GM12878 (cell line): ENCODE data around the gene SGCD. TPM values are rescaled to one million over a fixed set of nuclear protein-coding genes. Genes with fewer than 3 reads are reported as not detected.

Source experiments
- ATAC-seq: fragments of 200-7000 bp; cut with Tn5 transposase; 3 replicates; pipeline ENCODE4 v1.9.1; 2020; ENCODE audit warnings: mild to moderate bottlenecking, moderate library complexity
- BruUV-seq: library from RNA; stranded (reverse); fragments of 400-500 nt; replicated peaks from 2 replicates; lab custom pipeline; 2021; lab: Mats Ljungman, UMichigan
- CTCF ChIA-PET: fragments of 300-600 bp; sonication (Branson Sonifier 250); formaldehyde crosslinking; extraction: SDS; loops from one replicate; lab custom pipeline; 2021; ENCODE audit warnings: inconsistent platforms; lab: Yijun Ruan, JAX
- POLR2A ChIA-PET: fragments of 350-600 bp; formaldehyde crosslinking; extraction: SDS; loops from one replicate; lab custom pipeline; 2021; ENCODE audit warnings: inconsistent platforms; lab: Charles Lee
- RAD21 ChIA-PET: fragments of 300-600 bp; sonication (Branson Sonifier 250); formaldehyde crosslinking; loops from one replicate; lab custom pipeline; 2023; ENCODE audit warnings: antibody characterized with exemption; ENCODE audit not compliant: unreplicated experiment; lab: Charles Lee
- SMC1A ChIA-PET: fragments of 300-600 bp; sonication (Branson Sonifier 250); formaldehyde crosslinking; loops from one replicate; lab custom pipeline; 2023; ENCODE audit not compliant: unreplicated experiment, uncharacterized antibody; lab: Charles Lee
- DNase-seq: peaks from one replicate; pipeline ENCODE4 v3.0.0-alpha.2; 2011; ENCODE audit warnings: low read depth, low spot score
- FAIRE-seq: peaks from 3 replicates; lab custom pipeline; 2011; peaks lifted over from hg19 to GRCh38; lab: Jason Lieb, UNC
- H2AFZ ChIP-seq: 2 replicates; pipeline ENCODE4 v1.6.0; 2011; ENCODE audit warnings: low read depth, low read length, control low read depth; ENCODE audit not compliant: control insufficient read depth
- H3K27ac ChIP-seq: 2 replicates; pipeline ENCODE4 v1.5.1; 2011; ENCODE audit warnings: control low read depth; ENCODE audit not compliant: control insufficient read depth, insufficient read depth
- H3K27me3 ChIP-seq, 2 experiments: replicated peaks in 1 of 2; 2 replicates each; pipeline versions ENCODE4 v1.6.0 to v1.6.1; 2011; ENCODE audit warnings: low read length in 1 of 2; ENCODE audit not compliant: control insufficient read depth in 2 of 2, insufficient read depth in 2 of 2
- H3K36me3 ChIP-seq, 2 experiments: 2 replicates each; pipeline ENCODE4 v1.5.1; 2011; ENCODE audit warnings: low read length in 1 of 2; ENCODE audit not compliant: control insufficient read depth in 2 of 2, insufficient read depth in 2 of 2
- H3K4me1 ChIP-seq: 2 replicates; pipeline ENCODE4 v1.6.1; 2011; ENCODE audit warnings: mild to moderate bottlenecking, low read length, moderate library complexity, mixed read lengths; ENCODE audit not compliant: control insufficient read depth, insufficient read depth
- H3K4me2 ChIP-seq: 2 replicates; pipeline ENCODE4 v1.6.0; 2011; ENCODE audit warnings: control low read depth; ENCODE audit not compliant: control insufficient read depth, insufficient read depth
- H3K4me3 ChIP-seq: fragments of 200-600 bp; sonication (generic); 2 replicates; pipeline ENCODE4 v1.5.1; 2016
- H3K79me2 ChIP-seq: 2 replicates; pipeline ENCODE4 v1.6.0; 2011; ENCODE audit warnings: low read length; ENCODE audit not compliant: control insufficient read depth, insufficient read depth
- H3K9ac ChIP-seq: 2 replicates; pipeline ENCODE4 v1.8.0; 2011; ENCODE audit warnings: low read length, control low read depth, mixed read lengths; ENCODE audit not compliant: control insufficient read depth, insufficient read depth
- H3K9me3 ChIP-seq: replicated peaks from 3 replicates; pipeline ENCODE4 v1.5.1; 2011; ENCODE audit warnings: mild to moderate bottlenecking, low read length; ENCODE audit not compliant: control insufficient read depth, insufficient read depth
- H4K20me1 ChIP-seq: 2 replicates; pipeline ENCODE4 v1.6.0; 2011; ENCODE audit not compliant: control insufficient read depth, insufficient read depth
- ASH2L ChIP-seq: fragments of 300-600, 200-600 bp; sonication (generic); IDR thresholded peaks from 2 replicates; pipeline ENCODE4 v1.6.1; 2017; ENCODE audit warnings: low read depth, mild to moderate bottlenecking, borderline replicate concordance
- BRCA1 ChIP-seq: IDR thresholded peaks from 2 replicates; pipeline ENCODE4 v1.6.1; 2011; ENCODE audit warnings: low read depth, low read length, improper control_type of control experiment
- IKZF2 ChIP-seq, 2 experiments: fragments of 450-650 bp; IDR thresholded peaks; 2 replicates each; pipeline ENCODE4 v1.6.1; 2017; ENCODE audit warnings: mild to moderate bottlenecking in 2 of 2, moderate library complexity in 2 of 2
- IRF5 ChIP-seq: fragments of 450-650 bp; IDR thresholded peaks from 2 replicates; pipeline ENCODE4 v1.6.1; 2017; ENCODE audit warnings: borderline replicate concordance
- JUNB ChIP-seq: IDR thresholded peaks from 2 replicates; pipeline ENCODE4 v1.6.1; 2016; ENCODE audit warnings: antibody characterized with exemption, mild to moderate bottlenecking
- KLF5 ChIP-seq: fragments of 450-650 bp; IDR thresholded peaks from 2 replicates; pipeline ENCODE4 v1.6.1; 2014; ENCODE audit warnings: mild to moderate bottlenecking; ENCODE audit not compliant: partially characterized antibody
- NRF1 ChIP-seq: conservative IDR thresholded peaks from 2 replicates; pipeline ENCODE4 v1.6.1; 2011; ENCODE audit warnings: mild to moderate bottlenecking, low read depth, low read length, improper control_type of control experiment
- POLR2A ChIP-seq: IDR thresholded peaks from 2 replicates; pipeline ENCODE4 v1.6.1; 2011; ENCODE audit warnings: low read depth, mild to moderate bottlenecking, low read length
- TCF3 ChIP-seq: IDR thresholded peaks from 2 replicates; pipeline ENCODE4 v1.6.1; 2012; ENCODE audit warnings: low read depth, mild to moderate bottlenecking, low read length, borderline replicate concordance; ENCODE audit not compliant: insufficient read depth
- ZSCAN29 ChIP-seq: fragments of 450-650 bp; IDR thresholded peaks from 2 replicates; pipeline ENCODE4 v1.6.1; 2017; ENCODE audit warnings: mild to moderate bottlenecking, moderate library complexity
- WGBS: methylation state at CpG from one replicate; pipeline ENCODE4 v1.1.6; 2016; ENCODE audit warnings: low lambda C conversion rate; ENCODE audit not compliant: insufficient replicate concordance, insufficient coverage; ENCODE audit errors: missing lambda C conversion rate; 5-methylcytosine and 5-hydroxymethylcytosine counted together
- in situ Hi-C: fragments of 300-500 bp; cut with MboI; formaldehyde crosslinking; loops from 9 replicates; pipeline ENCODE4 v1.14.3; 2018; ENCODE audit warnings: mixed read lengths
- intact Hi-C: fragments of 100-400 bp; cut with micrococcal nuclease; formaldehyde crosslinking; loops from one replicate; pipeline ENCODE4 v1.14.2; 2022; ENCODE audit not compliant: unreplicated experiment
- polyA plus RNA-seq, 11 experiments: library from polyadenylated mRNA; depleted of rRNA in 4 of 11; unstranded in 6 of 11; stranded (reverse) in 5 of 11; fragments of >200 nt; fragmentation: Nextera tagmentation in 4 of 11; fragmentation: Illumina TruSeq in 1 of 11; extraction: Ambion mirVana in 4 of 11; extraction: Trizol in 1 of 11; gene quantifications; 1 replicate in 1 of 11; 2 replicates in 10 of 11; pipeline versions ENCODE4 v1.2.1 to v1.2.3, GENCODE V29; 2011 to 2016; ENCODE audit warnings: inconsistent platforms in 2 of 11, missing spikeins in 2 of 11, low read depth in 1 of 11
- total RNA-seq, 4 experiments: library from RNA; depleted of rRNA in 3 of 4; stranded (reverse); fragments of >200 nt in 3 of 4; fragmentation: Illumina TruSeq in 1 of 4; extraction: Trizol in 1 of 4; gene quantifications; 2 replicates each; pipeline versions ENCODE4 v1.2.1 to v1.2.3, GENCODE V29; 2013 to 2021

The SGCD gene
- total and polyA plus RNA-seq, 10 of the 15 experiments (the other 5 are each of a cell fraction or from before 2014, with no cell fraction given) = 0.06 TPM; not detected in 9

- Histone ChIP-seq H3K36me3 (no peaks in the 10 kb centered on the region), H3K79me2 (no peaks in the 10 kb centered on the region), H4K20me1 (no peaks in the 10 kb centered on the region), H3K4me2 (no peak overlapping the region)
- POLR2A ChIA-PET = no interaction called here
- SMC1A ChIA-PET = no interaction called here
- RAD21 ChIA-PET = no interaction called here
- BruUV-seq = no TSS peak
- TF ChIP-seq IRF5 (no peak), JUNB (no peak), ASH2L (no peak), ZSCAN29 (no peak)
- TF ChIP-seq, all 136 proteins: peak for 0
- Histone ChIP-seq H3K27me3 (no peaks in the 10 kb centered on the region), H3K9me3 (no peaks in the 10 kb centered on the region), H3K9ac (no peak overlapping the region), H3K27ac (no peak overlapping the region), H2AFZ (no peak overlapping the region), H3K4me1 (no peaks in the 10 kb centered on the region), H3K4me3 (no peak overlapping the region)
- ATAC-seq (no peak), DNase-seq (no peak), FAIRE-seq (no peak)
- in situ Hi-C loops = no loop called here
- CTCF ChIA-PET = no interaction called here
- intact Hi-C loops = no loop called here
Observed at GRCh38 chr5:156456857-156457256, 129.9 kb downstream of the SGCD start.

GRCh38 chr5:156459812-156460385 lies 132.9 kb downstream of the SGCD start:
- ATAC-seq = no peak
- H3K4me2 ChIP-seq = no peak overlapping the region
- ChIA-PET SMC1A (no interaction called here), CTCF (no interaction called here), POLR2A (no interaction called here), RAD21 (no interaction called here)
- no TSS peak for BruUV-seq
- no peak for DNase-seq
- H3K27ac ChIP-seq = no peak overlapping the region
- H3K9ac ChIP-seq = no peak overlapping the region
- no peaks in the 10 kb centered on the region for H3K27me3 ChIP-seq
- no peaks in the 10 kb centered on the region for H3K79me2 ChIP-seq
- FAIRE-seq = no peak
- 40% methylated on average over 1 of the region's 1 CpG for whole genome bisulfite sequencing
- H3K4me3 ChIP-seq = no peak overlapping the region
- H2AFZ ChIP-seq = no peak overlapping the region
- intact Hi-C loops (no loop called here), in situ Hi-C loops (no loop called here)
- H3K4me1 ChIP-seq = no peaks in the 10 kb centered on the region
- H4K20me1 ChIP-seq = no peaks in the 10 kb centered on the region
- no peaks in the 10 kb centered on the region for H3K9me3 ChIP-seq
- TF ChIP-seq KLF5 = no peak
- TF ChIP-seq NRF1 = no peak
- TF ChIP-seq IKZF2 (IDR thresholded peaks at IDR 0.05) = no peak
- TF ChIP-seq BRCA1 = no peak
- TF ChIP-seq POLR2A = no peak
- no peak for TF ChIP-seq TCF3
- H3K36me3 ChIP-seq = no peaks in the 10 kb centered on the region
